C4-2B (cell line): ENCODE results near the gene CYBRD1.

ENCODE experiments used
- ZFX ChIP-seq: fragments of 450-650 bp; IDR thresholded peaks from 2 replicates; pipeline ENCODE4 v1.6.1; 2017
- TF ChIP-seq, protein P1 (sequence below): fragments of 450-650 bp; conservative IDR thresholded peaks from 2 replicates; pipeline ENCODE4 v1.5.1; 2017; ENCODE audit warnings: mild to moderate bottlenecking

- TF ChIP-seq, protein P1, sequence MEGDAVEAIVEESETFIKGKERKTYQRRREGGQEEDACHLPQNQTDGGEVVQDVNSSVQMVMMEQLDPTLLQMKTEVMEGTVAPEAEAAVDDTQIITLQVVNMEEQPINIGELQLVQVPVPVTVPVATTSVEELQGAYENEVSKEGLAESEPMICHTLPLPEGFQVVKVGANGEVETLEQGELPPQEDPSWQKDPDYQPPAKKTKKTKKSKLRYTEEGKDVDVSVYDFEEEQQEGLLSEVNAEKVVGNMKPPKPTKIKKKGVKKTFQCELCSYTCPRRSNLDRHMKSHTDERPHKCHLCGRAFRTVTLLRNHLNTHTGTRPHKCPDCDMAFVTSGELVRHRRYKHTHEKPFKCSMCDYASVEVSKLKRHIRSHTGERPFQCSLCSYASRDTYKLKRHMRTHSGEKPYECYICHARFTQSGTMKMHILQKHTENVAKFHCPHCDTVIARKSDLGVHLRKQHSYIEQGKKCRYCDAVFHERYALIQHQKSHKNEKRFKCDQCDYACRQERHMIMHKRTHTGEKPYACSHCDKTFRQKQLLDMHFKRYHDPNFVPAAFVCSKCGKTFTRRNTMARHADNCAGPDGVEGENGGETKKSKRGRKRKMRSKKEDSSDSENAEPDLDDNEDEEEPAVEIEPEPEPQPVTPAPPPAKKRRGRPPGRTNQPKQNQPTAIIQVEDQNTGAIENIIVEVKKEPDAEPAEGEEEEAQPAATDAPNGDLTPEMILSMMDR, result no peak
- no peak for TF ChIP-seq ZFX
These were observed 77.9 kb downstream of the CYBRD1 start for GRCh38 chr2:171600126-171600525.
